Osteocyte (in vitro differentiated cells): Measurements from ENCODE around the gene OLFML1. TPM values are rescaled to one million over a fixed set of nuclear protein-coding genes. Genes with fewer than 3 reads are reported as not detected.

ENCODE experiments used
- DNase-seq: peaks from one replicate; pipeline ENCODE4 v3.0.0; 2021; ENCODE audit warnings: mixed read lengths; ENCODE audit not compliant: unreplicated experiment; ENCODE audit errors: extremely low spot score
- H3K27ac Mint-ChIP-seq: one replicate; pipeline ENCODE4 v1.8.0; 2021; ENCODE audit warnings: mild to moderate bottlenecking, mixed read lengths; ENCODE audit not compliant: unreplicated experiment
- H3K27me3 Mint-ChIP-seq: one replicate; pipeline ENCODE4 v1.8.0; 2021; ENCODE audit warnings: mixed read lengths; ENCODE audit not compliant: unreplicated experiment
- H3K36me3 Mint-ChIP-seq: one replicate; pipeline ENCODE4 v1.8.0; 2021; ENCODE audit warnings: mixed read lengths; ENCODE audit not compliant: unreplicated experiment
- H3K4me1 Mint-ChIP-seq: one replicate; pipeline ENCODE4 v1.8.0; 2021; ENCODE audit warnings: mixed read lengths; ENCODE audit not compliant: unreplicated experiment
- H3K4me3 Mint-ChIP-seq: one replicate; pipeline ENCODE4 v1.8.0; 2021; ENCODE audit warnings: mild to moderate bottlenecking, moderate library complexity, mixed read lengths; ENCODE audit not compliant: unreplicated experiment
- H3K9me3 Mint-ChIP-seq: one replicate; pipeline ENCODE4 v1.8.0; 2021; ENCODE audit warnings: mixed read lengths; ENCODE audit not compliant: unreplicated experiment
- CTCF ChIP-seq: fragments of 200-600 bp; sonication (generic); IDR thresholded peaks from 2 replicates; pipeline ENCODE4 v1.5.0; 2021; ENCODE audit warnings: antibody characterized with exemption, mild to moderate bottlenecking, moderate library complexity
- total RNA-seq: library from RNA; stranded (reverse); gene quantifications from 2 replicates; pipeline ENCODE4 v1.2.1, GENCODE V29; 2021

OLFML1 gene
- total RNA-seq, 1 donor from 2014 or later, result 59.7 TPM

GRCh38 chr11:7457211-7457610 is 28.1 kb upstream of the OLFML1 start:
- Mint-ChIP-seq H3K4me3 (no peak overlapping the region), H3K36me3 (no peaks in the 10 kb centered on the region), H3K4me1 (no peaks in the 10 kb centered on the region), H3K9me3 (no peaks in the 10 kb centered on the region), H3K27me3 (peaks cover 6% of the 10 kb centered on the region), H3K27ac (no peak overlapping the region)
- no peak for TF ChIP-seq CTCF
- no peak for DNase-seq

DNA sequence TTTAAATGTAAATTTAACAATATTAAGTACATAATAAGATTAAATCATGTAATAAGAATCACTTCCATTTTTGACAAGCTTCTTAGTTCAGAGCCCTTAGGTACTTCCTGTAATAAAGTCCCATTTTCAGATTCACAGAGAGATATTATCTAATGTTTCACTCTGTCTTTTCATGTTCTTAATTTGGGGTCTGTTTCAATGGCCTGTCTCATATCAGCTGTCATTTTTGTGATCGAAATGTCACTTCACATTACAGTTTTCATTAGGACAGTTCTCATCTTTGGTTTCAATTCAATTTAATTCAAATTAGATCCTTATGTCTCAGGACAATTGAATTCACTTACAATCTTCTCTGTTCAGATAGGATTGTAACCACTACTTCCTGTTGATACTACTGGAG is 22.6 kb upstream of the OLFML1 start:
- DNase-seq, result no peak
- no peak for TF ChIP-seq CTCF
- H3K36me3 Mint-ChIP-seq, result no peaks in the 10 kb centered on the region
- no peak overlapping the region for H3K27ac Mint-ChIP-seq
- peaks cover 6% of the 10 kb centered on the region for H3K27me3 Mint-ChIP-seq
- H3K4me3 Mint-ChIP-seq, result no peak overlapping the region
- no peaks in the 10 kb centered on the region for H3K9me3 Mint-ChIP-seq
- no peaks in the 10 kb centered on the region for H3K4me1 Mint-ChIP-seq

GRCh38 chr11:7467652-7468051 is 17.7 kb upstream of the OLFML1 start:
- H3K4me1 Mint-ChIP-seq, result no peaks in the 10 kb centered on the region
- H3K27ac Mint-ChIP-seq, result no peak overlapping the region
- no peaks in the 10 kb centered on the region for H3K9me3 Mint-ChIP-seq
- no peak for TF ChIP-seq CTCF
- no peaks in the 10 kb centered on the region for H3K36me3 Mint-ChIP-seq
- H3K4me3 Mint-ChIP-seq, result no peak overlapping the region
- H3K27me3 Mint-ChIP-seq, result peaks cover 3% of the 10 kb centered on the region
- no peak for DNase-seq

- Mint-ChIP-seq H3K4me3 (no peak overlapping the region), H3K9me3 (no peaks in the 10 kb centered on the region), H3K27ac (no peak overlapping the region), H3K4me1 (no peaks in the 10 kb centered on the region), H3K36me3 (no peaks in the 10 kb centered on the region), H3K27me3 (peaks cover 3% of the 10 kb centered on the region)
- no peak for DNase-seq
- TF ChIP-seq CTCF, result no peak
These were observed 15.9 kb upstream of the OLFML1 start for GRCh38 chr11:7469351-7469865.

- Mint-ChIP-seq H3K27me3 (peaks cover 3% of the 10 kb centered on the region), H3K36me3 (no peaks in the 10 kb centered on the region), H3K4me3 (no peak overlapping the region), H3K4me1 (no peaks in the 10 kb centered on the region), H3K9me3 (no peaks in the 10 kb centered on the region), H3K27ac (no peak overlapping the region)
- no peak for TF ChIP-seq CTCF
- no peak for DNase-seq
These were observed 14.2 kb upstream of the OLFML1 start for GRCh38 chr11:7471071-7471470.
